ENCODE results near the gene FNIP2.
"Not testable (repeated sequence)": the region's sequence is repeated elsewhere in the genome, so short reads cannot be mapped to it uniquely, and the experiment has no call there.

Gene FNIP2

DNA sequence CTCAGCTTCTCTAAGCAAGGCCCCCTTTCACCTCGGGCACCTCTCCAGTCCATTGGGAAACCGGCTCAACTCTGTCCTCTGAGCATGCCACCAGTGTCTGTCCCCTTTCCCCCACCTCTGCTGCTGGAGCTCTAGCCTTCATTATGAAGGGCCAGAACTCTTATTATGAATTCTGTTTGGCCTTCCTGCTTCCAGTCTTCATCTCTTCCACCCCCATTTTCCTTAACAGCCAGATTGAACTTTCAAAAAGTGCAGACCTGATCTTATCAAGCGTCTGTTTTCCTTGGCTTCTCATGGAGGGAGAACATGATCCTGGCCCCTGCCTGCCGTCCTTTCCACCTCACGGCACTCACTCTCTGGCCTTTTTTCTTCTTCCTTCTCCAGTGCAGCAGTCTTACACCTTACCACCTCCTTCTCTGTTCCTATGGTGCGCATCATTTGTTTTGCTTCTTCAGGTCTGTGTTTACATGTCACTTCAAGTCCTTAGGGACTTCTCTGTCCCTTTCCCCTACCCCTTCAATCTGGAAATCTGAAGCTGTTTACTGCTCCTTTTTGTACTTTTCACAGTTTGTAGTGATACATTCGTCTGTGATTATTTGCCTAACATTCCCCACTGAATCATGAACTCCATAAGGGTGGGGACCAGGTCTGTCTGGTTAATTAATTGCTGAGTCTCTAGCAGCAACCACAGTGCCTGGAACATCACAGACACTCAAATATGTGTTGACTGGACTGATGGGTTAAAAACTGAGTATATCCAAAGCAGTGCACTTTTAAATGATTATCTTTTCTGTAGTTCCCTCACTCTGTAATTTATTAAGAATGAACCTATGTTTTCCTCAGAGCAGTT lies 55.8 kb downstream of the FNIP2 start:
- DNase-seq, result no peak
- in situ Hi-C loops (cut with HindIII; ENCODE audit: low pct_ligation_motif_present, low pct_unique_long_range_greater_than_20kb, low sequenced_read_pairs), result no loop called here

DNA sequence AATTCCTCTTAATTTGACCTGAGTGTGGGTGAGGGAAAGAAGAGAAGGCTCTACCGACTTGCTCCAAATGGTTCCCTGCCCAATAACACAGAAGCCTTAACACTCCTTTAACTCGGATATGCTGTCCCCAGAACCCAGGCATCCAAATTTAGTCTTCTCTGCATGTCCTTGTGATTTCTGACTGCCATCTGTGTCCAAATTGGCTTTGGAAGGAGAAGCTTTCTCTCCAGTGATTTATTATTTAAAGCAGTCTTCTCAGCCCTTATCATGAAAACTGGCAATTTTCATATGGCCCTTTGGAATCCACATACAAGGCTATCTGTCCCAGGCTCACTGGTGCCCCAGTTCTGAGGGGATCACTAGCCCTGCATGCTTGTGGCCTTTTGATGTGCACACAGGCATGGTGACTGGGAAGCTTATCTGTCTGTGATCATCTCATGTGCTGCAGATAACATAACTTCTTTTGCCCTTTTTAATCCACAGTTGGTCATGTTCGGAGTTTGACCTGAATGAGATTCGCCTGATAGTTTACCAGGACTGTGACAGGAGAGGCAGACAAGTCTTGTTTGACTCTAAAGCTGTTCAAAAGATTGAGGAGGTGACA lies 56.7 kb downstream of the FNIP2 start:
- no peak for DNase-seq
- in situ Hi-C loops (cut with HindIII; ENCODE audit: low pct_ligation_motif_present, low pct_unique_long_range_greater_than_20kb, low sequenced_read_pairs), result no loop called here

DNA sequence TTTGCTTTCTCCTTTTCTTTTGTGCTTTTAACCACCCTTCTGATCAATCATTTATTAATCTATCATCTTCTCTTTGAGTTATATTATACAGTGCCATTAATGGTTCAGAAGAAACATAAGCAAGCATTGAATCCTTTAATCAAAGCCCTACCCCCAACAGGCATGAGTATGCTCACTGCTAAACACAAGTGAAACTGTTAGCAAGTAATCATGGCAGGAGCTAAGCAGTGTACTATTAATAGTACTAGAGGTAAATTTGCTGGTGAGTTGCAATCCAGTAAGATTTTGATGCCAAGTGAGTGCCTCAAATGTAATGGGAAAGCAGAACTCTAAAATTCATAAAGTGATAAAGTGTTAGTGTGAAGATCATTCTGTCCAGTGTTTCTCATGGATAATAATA lies 57.2 kb downstream of the FNIP2 start:
- no peak for DNase-seq
- in situ Hi-C loops (cut with HindIII; ENCODE audit: low pct_ligation_motif_present, low pct_unique_long_range_greater_than_20kb, low sequenced_read_pairs), result no loop called here

DNA sequence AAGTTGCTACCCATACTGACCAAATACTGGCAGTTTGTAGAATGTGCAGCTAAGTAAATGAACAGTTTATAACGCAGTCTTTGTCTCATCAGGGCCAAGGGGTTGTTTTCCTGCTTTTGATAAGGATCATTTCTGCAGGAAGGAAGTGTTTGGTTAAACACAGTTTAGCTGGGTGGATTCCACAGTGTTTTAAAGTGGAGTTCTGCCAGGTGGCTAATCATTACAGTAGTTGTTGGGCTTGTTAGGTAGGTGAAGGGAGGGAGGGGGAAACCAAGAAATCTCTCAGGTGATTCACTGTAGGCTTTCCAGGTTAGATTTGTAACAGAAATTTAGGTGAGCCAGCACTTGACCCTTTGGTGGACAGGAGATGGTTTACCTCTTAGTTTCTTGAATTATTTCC lies 58.1 kb downstream of the FNIP2 start:
- DNase-seq, result no peak
- in situ Hi-C loops (cut with HindIII; ENCODE audit: low pct_ligation_motif_present, low pct_unique_long_range_greater_than_20kb, low sequenced_read_pairs), result no loop called here

DNA sequence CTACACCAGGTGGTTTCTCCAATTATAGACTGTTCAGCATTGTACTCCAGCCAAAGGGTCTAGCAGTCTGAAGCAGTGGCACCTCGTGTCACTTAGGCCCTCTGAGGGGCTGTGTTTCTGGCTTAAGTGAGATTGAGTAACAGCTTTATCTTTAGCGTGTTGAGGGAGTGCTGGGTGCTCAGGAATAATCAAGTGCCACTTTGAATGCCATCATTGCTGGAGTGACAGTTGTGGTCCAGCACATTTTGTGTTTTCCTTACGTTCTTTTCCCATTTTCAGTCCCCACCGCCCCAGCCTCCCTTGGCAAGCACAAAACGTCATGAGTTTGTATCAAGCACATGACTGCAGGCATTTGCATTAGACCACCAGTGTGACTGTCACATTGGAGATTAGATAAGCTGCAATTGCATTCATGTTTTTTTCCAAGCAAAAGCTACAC lies 58.7 kb downstream of the FNIP2 start:
- DNase-seq, result no peak
- in situ Hi-C loops (cut with HindIII; ENCODE audit: low pct_ligation_motif_present, low pct_unique_long_range_greater_than_20kb, low sequenced_read_pairs), result no loop called here

DNA sequence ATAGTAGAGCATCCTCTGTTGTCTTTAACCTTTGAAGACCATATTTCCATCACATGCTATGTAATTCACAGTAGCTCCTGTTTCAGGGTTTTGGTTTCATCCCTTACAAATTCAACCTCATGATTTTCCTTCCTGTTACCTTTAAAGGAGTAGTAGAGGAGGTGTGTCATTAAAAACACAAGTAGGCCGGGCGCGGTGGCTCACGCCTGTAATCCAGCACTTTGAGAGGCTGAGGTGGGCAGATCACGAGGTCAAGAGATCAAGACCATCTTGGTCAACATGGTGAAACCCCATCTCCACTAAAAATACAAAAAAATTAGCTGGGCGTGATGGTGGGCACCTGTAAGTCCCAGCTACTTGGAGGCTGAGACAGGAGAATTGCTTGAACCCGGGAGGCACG lies 59.3 kb downstream of the FNIP2 start:
- DNase-seq; in situ Hi-C loops (cut with HindIII; ENCODE audit: low pct_ligation_motif_present, low pct_unique_long_range_greater_than_20kb, low sequenced_read_pairs): not testable (repeated sequence)

DNA sequence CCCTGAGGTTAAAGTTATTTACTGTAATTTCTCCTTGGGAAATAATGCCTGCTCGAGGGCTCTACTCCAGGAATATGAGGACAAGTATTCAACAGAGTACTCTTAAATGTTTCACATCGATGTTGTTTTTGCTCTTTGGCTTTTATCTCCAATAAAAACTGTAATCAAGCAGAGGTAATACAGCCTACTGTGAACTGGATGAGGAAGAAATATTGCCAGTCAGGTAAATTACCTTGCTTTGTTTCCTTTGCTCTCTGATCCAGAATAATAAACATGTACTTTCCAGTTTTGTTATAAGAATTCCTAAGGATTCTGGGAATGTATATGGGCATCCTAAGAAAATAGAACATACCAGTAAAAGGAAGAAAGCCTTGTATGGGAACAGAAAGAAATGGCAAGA lies 60.4 kb downstream of the FNIP2 start:
- in situ Hi-C loops (cut with HindIII; ENCODE audit: low pct_ligation_motif_present, low pct_unique_long_range_greater_than_20kb, low sequenced_read_pairs), result no loop called here
- no peak for DNase-seq

DNA sequence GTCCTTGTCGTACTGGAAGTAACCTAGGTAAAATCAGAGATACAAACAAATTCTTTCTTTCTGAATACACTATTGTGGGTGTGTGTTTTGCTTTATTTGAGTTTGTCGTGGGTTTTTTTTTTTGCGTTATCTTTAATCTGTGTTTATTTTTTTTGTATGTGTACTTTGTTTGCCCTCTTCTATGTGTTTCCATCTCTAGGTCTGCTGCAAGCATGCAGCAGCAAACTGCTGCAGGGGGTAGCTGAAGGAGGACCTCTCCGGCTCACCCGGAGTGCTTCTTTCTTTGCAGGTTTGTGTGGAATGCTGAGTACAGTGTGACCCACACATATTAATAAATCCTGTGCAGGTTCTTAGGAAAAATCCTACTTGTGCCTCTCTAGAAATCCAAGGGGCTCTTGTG lies 64.8 kb downstream of the FNIP2 start:
- in situ Hi-C loops (cut with HindIII; ENCODE audit: low pct_ligation_motif_present, low pct_unique_long_range_greater_than_20kb, low sequenced_read_pairs), result no loop called here

DNA sequence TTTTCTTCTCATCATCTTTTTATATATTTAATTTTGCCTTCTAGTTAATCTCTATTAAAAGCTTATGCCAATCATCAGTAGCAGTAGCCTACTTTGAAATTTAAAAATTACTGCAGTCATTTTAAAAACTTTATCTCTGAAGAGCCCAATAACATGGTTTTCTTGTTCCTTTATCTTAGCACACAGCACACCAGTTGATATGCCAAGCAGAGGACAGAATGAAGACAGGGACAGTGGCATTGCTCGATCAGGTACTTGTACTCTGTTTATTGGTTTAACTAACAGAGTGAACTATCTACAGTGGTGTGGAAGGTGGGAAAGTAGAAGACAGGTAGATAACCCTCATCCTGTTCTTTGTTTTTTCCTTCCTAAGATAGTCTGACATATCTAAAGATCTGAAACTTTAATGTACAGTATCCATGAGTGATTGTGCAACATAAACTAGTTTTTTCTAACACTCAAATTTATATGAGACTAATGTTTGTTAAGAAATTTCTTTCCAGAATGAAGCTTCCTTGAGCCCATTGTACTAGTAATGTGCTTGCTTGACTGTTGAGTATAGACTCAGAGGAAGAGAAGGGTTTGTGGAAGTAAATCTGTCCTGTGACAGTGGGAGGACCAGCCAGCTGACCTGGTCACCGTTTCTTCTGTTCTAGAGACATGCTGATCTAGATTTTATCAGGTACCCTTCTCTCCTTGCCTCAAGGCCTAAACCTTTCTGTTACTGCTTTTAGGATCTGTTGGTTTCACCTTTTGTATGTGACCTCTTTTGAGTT lies 66.6 kb downstream of the FNIP2 start:
- in situ Hi-C loops (cut with HindIII; ENCODE audit: low pct_ligation_motif_present, low pct_unique_long_range_greater_than_20kb, low sequenced_read_pairs), result no loop called here

More for the DNA sequence above, 64.8 kb downstream of the FNIP2 start:
- no peak for DNase-seq

DNA sequence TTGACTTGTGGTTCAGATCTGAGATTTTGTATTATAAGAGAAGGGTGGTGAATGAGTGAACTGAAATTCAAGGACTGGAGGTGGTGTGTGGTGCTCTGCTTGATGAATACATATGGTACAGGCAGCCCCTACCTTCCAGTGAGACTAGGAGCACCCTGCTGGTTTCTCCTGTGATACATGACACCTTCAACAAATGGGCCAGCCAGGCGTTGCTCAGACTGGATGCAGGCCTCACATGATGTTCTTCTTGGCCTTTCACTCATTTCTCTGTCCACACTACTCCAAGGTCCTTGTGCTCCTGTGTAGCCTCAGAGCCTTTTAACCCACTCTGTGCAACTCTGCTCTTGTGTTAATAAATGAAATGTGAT lies 67.2 kb downstream of the FNIP2 start:
- DNase-seq, result no peak
- in situ Hi-C loops (cut with HindIII; ENCODE audit: low pct_ligation_motif_present, low pct_unique_long_range_greater_than_20kb, low sequenced_read_pairs), result no loop called here

More for the DNA sequence above, 66.6 kb downstream of the FNIP2 start:
- DNase-seq, result no peak

DNA sequence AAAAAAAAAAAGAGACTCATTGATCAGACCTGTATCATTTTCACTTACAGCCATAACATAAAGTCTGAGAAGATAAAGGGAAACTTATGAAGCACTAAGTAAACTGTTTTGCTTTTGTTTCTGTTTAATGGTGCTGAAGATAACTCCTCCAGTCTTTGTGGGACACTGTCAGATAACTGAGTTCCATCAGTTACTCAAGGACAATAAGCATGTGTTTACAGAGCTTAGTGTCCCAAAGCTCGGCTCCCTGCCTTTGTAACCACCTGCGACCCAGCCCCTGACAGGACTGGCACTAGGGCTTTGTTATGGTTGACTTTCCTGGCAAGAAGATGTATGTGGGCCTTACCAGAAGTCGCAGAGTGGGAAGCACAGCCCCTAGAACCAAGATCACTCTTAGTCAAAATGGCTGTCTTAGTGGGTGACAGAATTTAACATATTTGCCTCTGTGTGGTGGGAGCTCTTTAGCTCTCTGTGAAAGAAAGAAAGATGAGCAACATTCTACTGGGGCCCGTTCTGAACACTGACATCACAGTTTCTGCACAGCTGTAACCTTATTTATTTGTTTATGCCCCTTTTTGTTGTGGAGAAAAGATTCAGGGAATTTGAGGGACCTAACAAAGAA lies 68.1 kb downstream of the FNIP2 start:
- no peak for DNase-seq
- in situ Hi-C loops (cut with HindIII; ENCODE audit: low pct_ligation_motif_present, low pct_unique_long_range_greater_than_20kb, low sequenced_read_pairs), result no loop called here

DNA sequence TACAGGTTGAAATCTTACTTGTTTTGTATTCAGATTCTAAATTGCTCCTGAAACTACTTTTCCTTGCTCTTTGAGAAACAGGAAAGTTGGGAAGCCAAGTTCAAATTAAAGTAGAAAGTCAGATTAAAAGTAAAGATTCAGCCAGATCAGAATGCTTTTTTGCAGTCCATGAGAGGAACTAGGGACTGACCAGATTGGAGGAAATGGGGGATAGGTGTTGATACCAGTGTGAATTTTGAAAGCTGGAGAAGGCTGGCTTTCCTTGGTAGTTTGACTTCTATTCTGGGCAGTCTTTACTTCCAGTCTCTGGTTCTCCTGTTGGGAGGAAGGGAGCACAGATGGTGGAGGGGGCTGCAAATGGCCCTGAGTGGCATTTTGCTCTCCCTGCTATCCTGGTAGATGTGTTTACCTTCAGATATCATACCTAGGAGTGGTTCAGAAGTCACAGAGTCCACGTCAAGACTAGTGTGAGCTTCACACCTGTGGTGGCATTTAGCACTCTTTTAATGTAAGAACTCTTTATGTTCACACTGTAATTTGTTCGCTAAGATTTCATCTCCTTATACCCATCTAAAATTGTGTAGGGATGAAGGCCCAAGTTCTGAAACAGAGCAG lies 68.8 kb downstream of the FNIP2 start:
- in situ Hi-C loops (cut with HindIII; ENCODE audit: low pct_ligation_motif_present, low pct_unique_long_range_greater_than_20kb, low sequenced_read_pairs), result no loop called here
- no peak for DNase-seq

DNA sequence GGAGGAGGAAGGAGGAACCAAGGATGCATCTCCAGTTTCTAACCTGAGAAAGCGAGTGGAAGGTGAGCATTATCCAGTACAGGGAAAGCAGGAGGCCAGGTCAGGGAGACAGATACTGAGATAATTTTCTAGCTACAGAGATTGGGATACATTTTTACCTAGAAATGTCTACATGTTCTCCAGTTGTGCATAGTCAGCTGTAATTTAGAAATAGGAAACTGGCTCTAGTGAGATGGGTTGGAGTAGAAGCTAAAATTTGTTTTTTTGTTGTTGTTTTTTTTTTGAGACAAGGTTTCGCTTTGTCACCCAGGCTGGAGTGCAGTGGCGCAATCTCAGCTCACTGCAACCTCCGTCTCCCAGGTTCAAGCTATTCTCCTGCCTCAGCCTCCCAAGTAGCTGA lies 71.3 kb downstream of the FNIP2 start:
- no peak for DNase-seq
- in situ Hi-C loops (cut with HindIII; ENCODE audit: low pct_ligation_motif_present, low pct_unique_long_range_greater_than_20kb, low sequenced_read_pairs), result no loop called here

DNA sequence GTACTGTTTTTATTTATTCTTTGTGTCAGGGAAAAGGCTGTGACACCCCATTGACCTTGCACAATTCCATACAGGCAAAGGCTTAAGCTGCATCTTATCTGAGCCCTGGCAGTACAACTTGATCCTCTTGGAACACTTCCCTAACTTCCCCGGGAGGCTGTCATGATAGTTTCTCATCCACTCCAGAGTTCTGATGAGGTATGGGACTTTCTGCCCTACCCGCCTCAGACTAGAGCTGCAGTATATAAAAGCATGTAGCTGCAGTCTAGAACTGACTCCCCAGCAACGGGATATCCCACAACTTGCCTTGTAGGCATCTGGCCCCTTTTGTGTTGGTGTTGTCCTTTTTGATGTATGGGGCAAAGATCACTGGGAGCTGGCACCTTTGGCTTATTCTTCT lies 72.7 kb downstream of the FNIP2 start:
- DNase-seq, result no peak

DNA sequence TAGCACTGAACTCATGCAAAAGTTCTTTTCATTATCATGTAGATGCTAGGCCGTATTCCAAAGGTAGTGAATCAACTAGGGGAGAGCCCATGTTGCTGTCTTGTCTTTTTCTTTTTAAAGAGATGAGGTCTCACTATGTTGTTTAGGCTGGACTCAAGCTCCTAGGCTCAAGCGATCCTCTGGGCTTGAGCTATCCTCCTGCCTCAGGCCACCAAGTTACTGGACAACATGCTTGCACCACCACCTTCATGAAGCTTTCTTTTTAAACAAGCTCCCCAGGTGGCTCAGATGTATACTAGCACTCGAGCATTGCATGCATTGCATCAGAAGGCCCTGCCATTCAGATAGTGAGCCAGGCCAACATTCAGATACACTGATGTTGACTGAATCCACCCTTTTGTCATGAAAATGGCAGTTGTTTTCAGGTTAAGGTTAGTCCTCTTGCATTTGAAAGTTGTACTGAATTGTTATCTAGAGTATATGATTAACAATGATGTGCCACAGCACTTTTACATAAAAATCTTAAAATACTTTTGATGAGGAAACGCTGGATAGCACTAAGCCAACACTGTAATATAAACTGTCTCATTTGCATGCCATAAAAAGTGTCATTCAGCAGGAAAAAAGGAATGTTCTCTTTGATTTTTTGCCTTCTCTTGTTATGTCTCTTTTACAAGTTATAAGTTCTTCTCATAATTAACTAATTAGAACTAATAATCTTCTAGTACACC lies 76.7 kb downstream of the FNIP2 start:
- in situ Hi-C loops (cut with HindIII; ENCODE audit: low pct_ligation_motif_present, low pct_unique_long_range_greater_than_20kb, low sequenced_read_pairs), result no loop called here
- DNase-seq, result no peak

More for the DNA sequence above, 72.7 kb downstream of the FNIP2 start:
- in situ Hi-C loops (cut with HindIII; ENCODE audit: low pct_ligation_motif_present, low pct_unique_long_range_greater_than_20kb, low sequenced_read_pairs), result no loop called here

DNA sequence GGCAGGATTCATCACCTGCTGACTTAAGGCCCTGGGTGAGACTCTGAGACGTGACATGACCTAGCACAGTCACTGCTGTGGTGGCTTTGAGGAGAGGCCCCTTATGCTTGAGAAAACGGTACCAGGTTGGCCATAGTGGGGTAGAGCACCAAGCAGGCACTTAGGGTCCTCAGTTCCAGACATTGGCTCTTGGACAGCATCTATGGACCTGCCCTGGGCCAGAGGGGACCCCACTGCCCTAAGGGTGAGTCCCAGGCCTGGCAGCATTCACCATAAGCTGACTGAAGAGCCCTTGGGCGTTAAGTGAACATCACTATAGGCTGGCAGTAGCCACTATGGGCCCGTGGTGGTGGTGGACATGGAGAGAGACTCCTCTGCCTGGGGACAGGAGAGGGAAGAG lies 78.7 kb downstream of the FNIP2 start:
- in situ Hi-C loops (cut with HindIII; ENCODE audit: low pct_ligation_motif_present, low pct_unique_long_range_greater_than_20kb, low sequenced_read_pairs), result no loop called here
- DNase-seq, result no peak

DNA sequence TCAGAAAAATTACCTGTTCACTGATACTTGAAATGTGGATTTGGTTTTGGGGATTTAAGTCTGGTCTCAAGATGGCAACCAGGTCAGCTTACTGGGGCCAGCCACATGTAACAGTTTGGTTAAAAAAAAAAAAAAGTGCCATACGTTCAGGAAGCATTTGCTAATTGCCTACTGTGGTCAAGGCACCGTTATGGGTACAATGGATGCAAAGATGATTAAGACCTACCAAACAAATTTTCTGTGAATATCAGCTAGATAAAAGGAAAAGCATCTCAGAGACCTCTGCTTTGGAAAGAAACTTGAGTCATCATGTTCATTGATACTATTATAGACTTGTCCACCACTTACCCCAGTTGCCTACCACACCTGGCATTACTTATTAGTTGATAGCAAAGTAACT lies 80.9 kb downstream of the FNIP2 start:
- no peak for DNase-seq
- in situ Hi-C loops (cut with HindIII; ENCODE audit: low pct_ligation_motif_present, low pct_unique_long_range_greater_than_20kb, low sequenced_read_pairs), result loop anchor here (25.0 kb wide), 1 partner anchor 338 kb away; no protein-coding TSS in a partner anchor

DNA sequence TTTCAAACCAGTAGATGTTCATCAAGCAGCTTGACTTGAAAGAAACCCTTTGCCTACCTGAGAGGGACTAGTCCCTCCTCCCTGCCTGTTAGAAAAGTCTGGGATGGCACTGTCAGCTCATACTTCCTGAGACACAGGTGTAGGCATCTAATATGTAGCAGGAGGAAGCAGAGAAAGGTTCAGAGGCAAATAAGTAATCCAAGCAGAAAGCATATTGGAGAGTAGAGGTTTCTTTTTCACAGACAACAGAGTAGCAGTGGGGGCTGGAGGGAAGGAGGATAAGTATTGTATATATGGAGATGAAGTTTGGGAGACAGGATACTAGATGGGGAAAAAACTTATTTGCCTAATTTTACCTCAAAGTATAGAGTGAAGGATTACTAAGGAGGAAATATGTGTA lies 81.5 kb downstream of the FNIP2 start:
- no peak for DNase-seq
- in situ Hi-C loops (cut with HindIII; ENCODE audit: low pct_ligation_motif_present, low pct_unique_long_range_greater_than_20kb, low sequenced_read_pairs), result loop anchor here (25.0 kb wide), 1 partner anchor 337 kb away; no protein-coding TSS in a partner anchor

Data from ACHN (cell line).